Thoracic aorta (tissue), 2 donors: Measurements from ENCODE around the gene TUBD1. TPM values are rescaled to one million over a fixed set of nuclear protein-coding genes. Genes with fewer than 3 reads are reported as not detected.
A peak's percentile ranks its signal among the peaks of the same experiment; 100 is the strongest.
"Not testable (repeated sequence)": the region's sequence is repeated elsewhere in the genome, so short reads cannot be mapped to it uniquely, and the experiment has no call there.

Experiments
- ATAC-seq: fragments of 150-250 bp; one replicate; pipeline ENCODE4 v1.8.0; 2017; ENCODE audit warnings: low read depth; ENCODE audit not compliant: insufficient number of reproducible peaks, low FRiP score
- DNase-seq: peaks from one replicate; pipeline ENCODE4 v3.0.0-alpha.2; 2020; ENCODE audit warnings: low spot score
- H3K27ac ChIP-seq, 2 donors: fragments of 200-600 bp; sonication (generic); 1 replicate in 1 of 2; 2 replicates in 1 of 2; pipeline ENCODE4 v1.5.1; 2016; ENCODE audit warnings: mild to moderate bottlenecking in 2 of 2, moderate library complexity in 2 of 2
- H3K27me3 ChIP-seq: fragments of 200-600 bp; sonication (generic); replicated peaks from 2 replicates; pipeline ENCODE4 v1.6.0; 2016; ENCODE audit warnings: mild to moderate bottlenecking; ENCODE audit not compliant: insufficient read depth
- H3K36me3 ChIP-seq: fragments of 200-600 bp; sonication (generic); one replicate; pipeline ENCODE4 v1.5.1; 2016
- H3K4me1 ChIP-seq, 2 donors: fragments of 200-600 bp; sonication (generic); 1 replicate in 1 of 2; 2 replicates in 1 of 2; pipeline versions ENCODE4 v1.5.1 to v1.6.0; 2016; ENCODE audit warnings: low read depth in 2 of 2, mild to moderate bottlenecking in 1 of 2; ENCODE audit not compliant: control insufficient read depth in 1 of 2
- H3K4me3 ChIP-seq: fragments of 200-600 bp; sonication (generic); 2 replicates; pipeline ENCODE4 v1.5.1; 2016; ENCODE audit warnings: mild to moderate bottlenecking
- H3K9me3 ChIP-seq: fragments of 200-600 bp; sonication (generic); 2 replicates; pipeline ENCODE4 v1.5.1; 2016
- CTCF ChIP-seq: fragments of 200-600 bp; sonication (generic); IDR thresholded peaks from one replicate; pipeline ENCODE4 v1.5.1; 2019; ENCODE audit warnings: antibody characterized with exemption
- total RNA-seq, 2 donors: library from RNA; depleted of rRNA; stranded (reverse); fragments of >200 nt; gene quantifications; one replicate each; pipeline versions ENCODE4 v1.1.0 to v1.2.3, GENCODE V29; 2016

TUBD1 gene
- total RNA-seq, 2 donors from 2014 or later: 11.0 to 28.0 TPM

GRCh38 chr17:59874376-59874775 lies 18.4 kb downstream of the TUBD1 start:
- no peak for ATAC-seq
- Histone ChIP-seq H3K27me3 (no peaks in the 10 kb centered on the region), H3K27ac (peak overlapping the region in 1 of 2 donors; percentile 9), H3K9me3 (no peaks in the 10 kb centered on the region), H3K4me3 (no peak overlapping the region), H3K36me3 (peaks cover 18% of the 10 kb centered on the region), H3K4me1 (peaks cover 2 to 7% of the 10 kb centered on the region in 2 donors)
- TF ChIP-seq CTCF: no peak
- no peak for DNase-seq

DNA sequence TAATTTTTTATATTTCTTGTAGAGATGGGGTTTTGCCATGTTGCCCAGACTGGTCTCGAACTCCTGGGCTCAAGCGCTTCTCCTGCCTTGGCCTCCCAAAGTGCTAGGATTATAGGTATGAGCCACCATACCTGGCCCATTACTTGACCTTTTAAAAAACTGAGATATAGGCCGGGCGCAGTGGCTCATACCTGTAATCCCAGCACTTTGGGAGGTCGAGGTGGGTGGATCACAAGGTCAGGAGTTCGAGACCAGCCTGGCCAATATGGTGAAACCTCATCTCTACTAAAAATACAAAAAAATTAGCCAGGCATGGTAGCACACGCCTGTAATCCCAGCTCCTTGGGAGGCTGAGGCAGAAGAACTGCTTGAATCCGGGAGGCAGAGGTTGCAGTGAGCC lies 19.3 kb downstream of the TUBD1 start:
- H3K27ac ChIP-seq, H3K4me3 ChIP-seq, DNase-seq, H3K27me3 ChIP-seq, H3K4me1 ChIP-seq, ATAC-seq, H3K9me3 ChIP-seq: not testable (repeated sequence)
- peaks cover 16% of the 10 kb centered on the region for H3K36me3 ChIP-seq

- Histone ChIP-seq H3K27ac (no peak overlapping the region), H3K27me3 (no peaks in the 10 kb centered on the region), H3K4me3 (no peak overlapping the region), H3K9me3 (no peaks in the 10 kb centered on the region), H3K4me1 (peaks cover 2 to 9% of the 10 kb centered on the region in 2 donors), H3K36me3 (peaks cover 8% of the 10 kb centered on the region)
- DNase-seq: no peak
- no peak for TF ChIP-seq CTCF
- no peak for ATAC-seq
Measured at GRCh38 chr17:59872351-59872750, 20.4 kb downstream of the TUBD1 start.

DNA sequence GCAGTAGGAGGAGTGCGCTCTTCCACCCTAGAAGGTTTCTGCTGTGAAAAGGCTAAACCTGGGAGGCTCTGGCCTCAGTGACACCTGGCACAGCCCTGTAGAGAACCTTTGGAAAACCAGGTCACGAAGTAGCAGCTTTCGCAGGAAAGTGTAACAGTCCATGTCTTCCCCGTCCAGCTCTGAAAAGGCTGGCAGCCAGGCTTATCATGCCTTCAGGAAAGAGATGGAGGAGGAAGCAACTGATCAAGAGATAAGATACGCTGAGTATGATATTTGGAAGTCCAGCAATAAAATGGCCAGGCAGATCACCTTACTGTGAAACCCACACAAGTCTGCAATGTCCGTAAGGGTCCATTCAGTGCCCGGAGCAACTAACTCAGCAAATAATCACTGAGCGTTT lies 22.3 kb downstream of the TUBD1 start:
- Histone ChIP-seq H3K27me3 (no peaks in the 10 kb centered on the region), H3K9me3 (no peaks in the 10 kb centered on the region), H3K4me3 (no peak overlapping the region), H3K4me1 (peaks cover 2 to 9% of the 10 kb centered on the region in 2 donors), H3K36me3 (peaks cover 4% of the 10 kb centered on the region), H3K27ac (no peak overlapping the region)
- no peak for TF ChIP-seq CTCF
- DNase-seq: no peak
- no peak for ATAC-seq

DNA sequence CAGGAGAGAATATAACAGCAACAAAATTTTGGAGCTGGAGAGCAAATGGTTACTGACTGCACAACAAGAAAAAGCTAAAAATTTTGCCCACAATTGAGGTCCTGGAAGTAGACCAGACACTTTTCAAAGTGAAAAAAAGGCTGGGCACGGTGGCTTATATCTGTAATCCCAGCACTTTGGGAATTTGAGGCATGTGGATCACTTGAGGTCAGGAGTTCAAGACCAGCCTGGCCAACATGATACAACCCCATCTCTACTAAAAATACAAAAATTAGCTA lies 22.9 kb downstream of the TUBD1 start:
- no peak for TF ChIP-seq CTCF
- no peak overlapping the region for H3K4me3 ChIP-seq
- H3K27ac ChIP-seq: no peak overlapping the region
- ATAC-seq (no peak), DNase-seq (no peak)
- no peaks in the 10 kb centered on the region for H3K9me3 ChIP-seq
- no peaks in the 10 kb centered on the region for H3K27me3 ChIP-seq
- H3K4me1 ChIP-seq: peaks cover 2 to 9% of the 10 kb centered on the region in 2 donors
- H3K36me3 ChIP-seq: peaks cover 4% of the 10 kb centered on the region

DNA sequence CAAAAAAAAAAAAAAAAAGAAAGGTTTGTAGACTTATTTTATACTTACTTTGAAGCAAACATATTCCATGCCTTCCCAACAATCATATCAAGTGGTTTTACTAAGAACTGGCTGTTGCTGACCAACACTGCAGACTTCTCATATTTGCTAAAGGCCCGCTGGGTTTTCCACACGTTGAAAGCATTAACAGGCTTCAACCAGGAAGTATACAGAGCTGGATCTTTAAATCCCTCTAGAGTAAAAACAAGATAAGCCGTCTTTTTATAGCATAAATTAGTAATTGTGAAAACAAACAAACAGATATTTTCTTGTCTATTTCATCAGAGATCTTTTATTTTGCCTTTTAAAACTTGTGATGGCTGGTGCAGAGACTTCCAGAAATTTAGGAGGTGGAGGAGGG lies 29.1 kb downstream of the TUBD1 start:
- Histone ChIP-seq H3K9me3 (no peaks in the 10 kb centered on the region), H3K27ac (no peak overlapping the region), H3K4me3 (no peak overlapping the region), H3K36me3 (peaks cover 15% of the 10 kb centered on the region), H3K27me3 (no peaks in the 10 kb centered on the region), H3K4me1 (no peaks in the 10 kb centered on the region)
- DNase-seq: no peak
- ATAC-seq: no peak
- no peak for TF ChIP-seq CTCF
